ENCODE measurements around the gene TMEM72. TPM values are rescaled to one million over a fixed set of nuclear protein-coding genes. Genes with fewer than 3 reads are reported as not detected.
A peak's percentile ranks its signal among the peaks of the same experiment; 100 is the strongest.

TMEM72 gene
- total and polyA plus RNA-seq, 3 experiments from 2014 or later = not detected

- POLR2A ChIA-PET = no interaction called here
- H3K4me1 ChIP-seq (ENCODE audit: insufficient read depth, low read length) = peaks cover 34% of the 10 kb centered on the region
- no peak for DNase-seq
- no peaks in the 10 kb centered on the region for H3K9me3 ChIP-seq (ENCODE audit: low read length)
- H3K36me3 ChIP-seq (ENCODE audit: insufficient read depth, low read length) = no peaks in the 10 kb centered on the region
- Mint-ChIP-seq H3K4me1 (peaks cover 33 to 39% (median 37%) of the 10 kb centered on the region in 3 donors), H3K9me3 (no peaks in the 10 kb centered on the region), H3K4me3 (peak overlapping the region in 6 of 7 donors; percentile 57 to 68 (median 62)), H3K27ac (peak overlapping the region in 7 of 8 donors; percentile 0 to 89 (median 80)), H3K27me3 (peaks cover 0 to 2% of the 10 kb centered on the region in 2 donors), H3K36me3 (no peaks in the 10 kb centered on the region)
- H3K4me3 ChIP-seq (ENCODE audit: low read length) = no peak overlapping the region
- CTCF ChIA-PET = interaction anchor here (0.9 to 2.0 kb wide), 4 partner anchors 16 to 36 kb away, joined by 3 to 8 read pairs (median 5); partner anchors contain the start of gene ZNF22
- no peak overlapping the region for H3K27ac ChIP-seq (ENCODE audit: low read depth, low read length)
- no peaks in the 10 kb centered on the region for H3K27me3 ChIP-seq (ENCODE audit: insufficient read depth, low read length, poor library complexity, severe bottlenecking)
These were observed 57.0 kb downstream of the TMEM72 start for GRCh38 chr10:44968091-44968490.

DNA sequence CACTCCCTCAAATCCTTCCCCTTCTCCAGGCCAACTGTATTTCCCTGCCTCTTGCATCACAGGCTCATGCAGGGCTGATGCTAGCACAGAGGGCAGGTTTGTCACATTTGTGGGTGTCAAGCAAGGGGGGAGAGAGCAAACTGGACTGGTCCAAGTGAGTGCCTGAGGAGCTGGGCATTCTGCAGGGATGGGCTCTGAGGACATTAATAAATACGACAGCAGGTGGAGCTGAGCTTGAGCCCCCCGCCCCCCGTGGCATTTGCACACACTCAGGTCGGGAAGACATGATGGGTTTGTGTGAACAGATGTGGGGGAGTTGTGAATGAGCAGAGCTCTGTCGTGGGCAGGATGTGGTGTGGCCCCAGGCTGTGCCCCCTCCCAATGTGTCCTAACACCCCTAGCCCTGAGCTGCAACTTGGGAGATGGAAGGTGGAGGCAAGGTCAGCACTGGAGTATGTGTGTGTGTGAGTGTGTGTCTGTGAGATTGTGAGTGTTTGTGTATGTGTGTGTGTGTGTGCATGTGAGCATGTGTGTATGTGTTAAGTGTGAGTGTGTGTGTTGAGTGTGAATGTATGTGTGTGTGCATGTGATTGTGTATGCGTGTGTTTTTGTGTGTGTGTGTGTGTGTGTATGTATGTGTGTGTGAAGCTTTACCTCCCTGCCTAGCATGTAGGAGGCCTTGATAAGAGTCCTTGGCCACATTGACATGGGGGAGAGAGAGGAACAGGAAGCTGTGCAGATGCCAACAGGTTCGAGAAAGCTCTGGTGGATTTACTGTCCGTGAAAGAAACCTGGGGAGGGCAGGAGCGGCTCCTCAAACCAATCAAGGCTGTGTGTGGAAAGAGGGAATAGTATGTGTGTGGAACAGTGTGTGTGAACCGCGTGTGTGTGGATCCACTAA is 57.6 kb downstream of the TMEM72 start:
- Mint-ChIP-seq H3K4me1 (peaks cover 33 to 43% (median 42%) of the 10 kb centered on the region in 3 donors), H3K27ac (peak overlapping the region; percentile 0 to 95 (median 76)), H3K27me3 (peaks cover 0 to 2% of the 10 kb centered on the region in 2 donors), H3K4me3 (peak overlapping the region; percentile 6 to 68 (median 64)), H3K36me3 (no peaks in the 10 kb centered on the region), H3K9me3 (no peaks in the 10 kb centered on the region)
- POLR2A ChIA-PET = no interaction called here
- peak in 4 of 5 donors; percentile 13 to 62 (median 38) for DNase-seq
- CTCF ChIA-PET = interaction anchor here (1.1 to 2.0 kb wide), 5 partner anchors 10 to 36 kb away, joined by 3 to 9 read pairs (median 7); partner anchors contain the start of genes RASSF4 and ZNF22
- Histone ChIP-seq H3K27ac (ENCODE audit: low read depth, low read length) (no peak overlapping the region), H3K4me1 (ENCODE audit: insufficient read depth, low read length) (peaks cover 37% of the 10 kb centered on the region), H3K4me3 (ENCODE audit: low read length) (no peak overlapping the region), H3K36me3 (ENCODE audit: insufficient read depth, low read length) (no peaks in the 10 kb centered on the region), H3K27me3 (ENCODE audit: insufficient read depth, low read length, poor library complexity, severe bottlenecking) (no peaks in the 10 kb centered on the region), H3K9me3 (ENCODE audit: low read length) (no peaks in the 10 kb centered on the region)

- H3K36me3 Mint-ChIP-seq = no peaks in the 10 kb centered on the region
- Histone ChIP-seq H3K27me3 (ENCODE audit: insufficient read depth, low read length, poor library complexity, severe bottlenecking) (no peaks in the 10 kb centered on the region), H3K4me3 (ENCODE audit: low read length) (no peak overlapping the region), H3K36me3 (ENCODE audit: insufficient read depth, low read length) (no peaks in the 10 kb centered on the region), H3K27ac (ENCODE audit: low read depth, low read length) (no peak overlapping the region), H3K4me1 (ENCODE audit: insufficient read depth, low read length) (peaks cover 48% of the 10 kb centered on the region), H3K9me3 (ENCODE audit: low read length) (no peaks in the 10 kb centered on the region)
- H3K27me3 Mint-ChIP-seq = peaks cover 0 to 2% of the 10 kb centered on the region in 2 donors
- DNase-seq = no peak
- CTCF ChIA-PET = interaction anchor here (1.1 kb wide), 2 partner anchors 11 to 37 kb away, joined by 3 to 9 read pairs; partner anchors contain the start of gene RASSF4
- H3K4me1 Mint-ChIP-seq = peaks cover 33 to 52% (median 48%) of the 10 kb centered on the region in 3 donors
- H3K27ac Mint-ChIP-seq = peak overlapping the region in 2 of 8 donors; percentile 29 to 39
- no peaks in the 10 kb centered on the region for H3K9me3 Mint-ChIP-seq
- POLR2A ChIA-PET = no interaction called here
- H3K4me3 Mint-ChIP-seq = no peak overlapping the region
These were observed 58.7 kb downstream of the TMEM72 start for GRCh38 chr10:44969854-44970253.

GRCh38 chr10:44970812-44971395 is 59.8 kb downstream of the TMEM72 start:
- Histone ChIP-seq H3K4me1 (ENCODE audit: insufficient read depth, low read length) (peaks cover 49% of the 10 kb centered on the region), H3K27me3 (ENCODE audit: insufficient read depth, low read length, poor library complexity, severe bottlenecking) (no peaks in the 10 kb centered on the region), H3K4me3 (ENCODE audit: low read length) (no peak overlapping the region), H3K9me3 (ENCODE audit: low read length) (no peaks in the 10 kb centered on the region), H3K27ac (ENCODE audit: low read depth, low read length) (no peak overlapping the region), H3K36me3 (ENCODE audit: insufficient read depth, low read length) (no peaks in the 10 kb centered on the region)
- ChIA-PET CTCF (no interaction called here), POLR2A (no interaction called here)
- no peak for DNase-seq
- Mint-ChIP-seq H3K36me3 (no peaks in the 10 kb centered on the region), H3K4me1 (peaks cover 32 to 52% (median 46%) of the 10 kb centered on the region in 3 donors), H3K4me3 (no peak overlapping the region), H3K9me3 (no peaks in the 10 kb centered on the region), H3K27ac (peak overlapping the region in 1 of 8 donors; percentile 63), H3K27me3 (peaks cover 0 to under 1% of the 10 kb centered on the region in 2 donors)

DNA sequence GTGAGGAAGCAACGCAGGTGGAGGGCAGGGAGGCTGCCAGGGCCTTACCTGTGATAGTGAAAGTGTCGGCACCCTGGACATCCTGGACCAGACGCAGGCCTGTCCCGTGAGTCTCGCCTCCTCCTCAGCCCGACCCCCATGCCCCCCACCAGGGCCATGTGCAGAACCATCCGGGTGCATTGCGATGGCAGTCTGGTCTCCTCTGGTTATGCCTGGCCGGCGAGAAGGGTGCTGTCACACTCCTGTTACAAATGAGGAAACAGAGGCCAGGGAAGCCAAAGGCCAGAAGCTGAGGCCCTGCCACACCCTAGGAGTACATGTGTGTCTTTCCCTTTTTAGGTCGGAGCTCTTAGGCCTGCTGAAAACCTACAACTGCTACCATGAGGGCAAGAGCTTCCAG is 60.3 kb downstream of the TMEM72 start:
- no peaks in the 10 kb centered on the region for H3K36me3 Mint-ChIP-seq
- POLR2A ChIA-PET = no interaction called here
- no peaks in the 10 kb centered on the region for H3K27me3 Mint-ChIP-seq
- no peak overlapping the region for H3K27ac ChIP-seq (ENCODE audit: low read depth, low read length)
- DNase-seq = no peak
- peaks cover 27 to 49% (median 41%) of the 10 kb centered on the region in 3 donors for H3K4me1 Mint-ChIP-seq
- no peak overlapping the region for H3K27ac Mint-ChIP-seq
- H3K4me3 Mint-ChIP-seq = no peak overlapping the region
- CTCF ChIA-PET = no interaction called here
- H3K4me1 ChIP-seq (ENCODE audit: insufficient read depth, low read length) = peaks cover 45% of the 10 kb centered on the region
- no peaks in the 10 kb centered on the region for H3K9me3 Mint-ChIP-seq
- H3K36me3 ChIP-seq (ENCODE audit: insufficient read depth, low read length) = no peaks in the 10 kb centered on the region
- H3K27me3 ChIP-seq (ENCODE audit: insufficient read depth, low read length, poor library complexity, severe bottlenecking) = no peaks in the 10 kb centered on the region
- H3K4me3 ChIP-seq (ENCODE audit: low read length) = no peak overlapping the region
- H3K9me3 ChIP-seq (ENCODE audit: low read length) = no peaks in the 10 kb centered on the region

- Histone ChIP-seq H3K36me3 (ENCODE audit: insufficient read depth, low read length) (no peaks in the 10 kb centered on the region), H3K27ac (ENCODE audit: low read depth, low read length) (no peak overlapping the region), H3K27me3 (ENCODE audit: insufficient read depth, low read length, poor library complexity, severe bottlenecking) (no peaks in the 10 kb centered on the region), H3K9me3 (ENCODE audit: low read length) (no peaks in the 10 kb centered on the region), H3K4me1 (ENCODE audit: insufficient read depth, low read length) (peaks cover 41% of the 10 kb centered on the region), H3K4me3 (ENCODE audit: low read length) (no peak overlapping the region)
- POLR2A ChIA-PET = no interaction called here
- no peak for DNase-seq
- H3K4me3 Mint-ChIP-seq = peak overlapping the region in 1 of 7 donors; percentile 3
- no peaks in the 10 kb centered on the region for H3K27me3 Mint-ChIP-seq
- H3K9me3 Mint-ChIP-seq = no peaks in the 10 kb centered on the region
- CTCF ChIA-PET = interaction anchor here (2.3 to 2.6 kb wide), 2 partner anchors 36 to 40 kb away, joined by 7 to 26 read pairs; no protein-coding TSS in a partner anchor
- peaks cover 26 to 45% (median 37%) of the 10 kb centered on the region in 3 donors for H3K4me1 Mint-ChIP-seq
- H3K27ac Mint-ChIP-seq = no peak overlapping the region
- H3K36me3 Mint-ChIP-seq = no peaks in the 10 kb centered on the region
These were observed 61.0 kb downstream of the TMEM72 start for GRCh38 chr10:44971935-44972757.

GRCh38 chr10:44972874-44973306 is 61.8 kb downstream of the TMEM72 start:
- Mint-ChIP-seq H3K9me3 (no peaks in the 10 kb centered on the region), H3K27me3 (no peaks in the 10 kb centered on the region), H3K4me1 (peaks cover 21 to 39% (median 30%) of the 10 kb centered on the region in 3 donors), H3K27ac (no peak overlapping the region), H3K36me3 (no peaks in the 10 kb centered on the region), H3K4me3 (peak overlapping the region in 1 of 7 donors; percentile 3)
- CTCF ChIA-PET = interaction anchor here (1.1 to 2.6 kb wide), 3 partner anchors 37 to 40 kb away, joined by 3 to 26 read pairs (median 7); no protein-coding TSS in a partner anchor
- peaks cover 34% of the 10 kb centered on the region for H3K4me1 ChIP-seq (ENCODE audit: insufficient read depth, low read length)
- H3K27me3 ChIP-seq (ENCODE audit: insufficient read depth, low read length, poor library complexity, severe bottlenecking) = no peaks in the 10 kb centered on the region
- no peak overlapping the region for H3K4me3 ChIP-seq (ENCODE audit: low read length)
- no peaks in the 10 kb centered on the region for H3K36me3 ChIP-seq (ENCODE audit: insufficient read depth, low read length)
- DNase-seq = no peak
- H3K9me3 ChIP-seq (ENCODE audit: low read length) = no peaks in the 10 kb centered on the region
- no peak overlapping the region for H3K27ac ChIP-seq (ENCODE audit: low read depth, low read length)
- POLR2A ChIA-PET = no interaction called here
